Lower leg skin (tissue), 4 donors: ENCODE results near the gene FIGN. TPM values are rescaled to one million over a fixed set of nuclear protein-coding genes. Genes with fewer than 3 reads are reported as not detected.

Experiments
- DNase-seq, 2 donors: peaks; one replicate each; pipeline ENCODE4 v3.0.0-alpha.2; 2019; ENCODE audit warnings: low spot score in 2 of 2
- H3K4me3 ChIP-seq: fragments of 200-600 bp; sonication (generic); 2 replicates; pipeline ENCODE4 v1.5.1; 2017; ENCODE audit warnings: mild to moderate bottlenecking, low read depth; ENCODE audit not compliant: poor library complexity, severe bottlenecking
- CTCF ChIP-seq, 3 donors: fragments of 450-650 bp; IDR thresholded peaks; one replicate each; pipeline ENCODE4 v1.5.1; 2016; ENCODE audit warnings: antibody characterized with exemption in 3 of 3, mild to moderate bottlenecking in 3 of 3, moderate library complexity in 2 of 3
- POLR2A ChIP-seq, 2 donors: fragments of 450-650 bp; IDR thresholded peaks; one replicate each; pipeline ENCODE4 v1.6.1; 2016 to 2017; ENCODE audit warnings: antibody characterized with exemption in 2 of 2, mild to moderate bottlenecking in 1 of 2, moderate library complexity in 1 of 2
- WGBS, 2 donors: methylation state at CpG; one replicate each; pipeline ENCODE4 v1.1.5; 2018; 5-methylcytosine and 5-hydroxymethylcytosine counted together
- intact Hi-C: fragments of 100-400 bp; cut with DNase I; formaldehyde crosslinking; loops from one replicate; pipeline ENCODE4 v1.15.0; 2023; ENCODE audit warnings: low total_unique reads
- total RNA-seq, 4 donors: library from RNA; depleted of rRNA; stranded (reverse); fragments of >200 nt; gene quantifications; one replicate each; pipeline ENCODE4 v1.1.0, GENCODE V29; 2016

Gene FIGN
- total RNA-seq, 4 donors from 2014 or later: 0.88 to 1.8 (median 1.1) TPM

- TF ChIP-seq POLR2A (IDR thresholded peaks at IDR 0.05) (no peak), CTCF (IDR thresholded peaks at IDR 0.05) (no peak)
- DNase-seq: peak in 1 of 2 donors; percentile 52
- intact Hi-C loops: no loop called here
- H3K4me3 ChIP-seq: no peak overlapping the region
- WGBS, 2 donors: 47 to 65% methylated on average over 5 of the region's 5 CpGs
Observed at GRCh38 chr2:163681745-163682144, 54.1 kb downstream of the FIGN start.

- no peak for DNase-seq
- WGBS, 2 donors: 78 to 84% methylated on average over 2 of the region's 2 CpGs
- TF ChIP-seq CTCF (IDR thresholded peaks at IDR 0.05) (no peak), POLR2A (IDR thresholded peaks at IDR 0.05) (no peak)
- no peak overlapping the region for H3K4me3 ChIP-seq
- intact Hi-C loops: no loop called here
Observed at GRCh38 chr2:163675388-163675787, 60.4 kb downstream of the FIGN start.

GRCh38 chr2:163673522-163673921 lies 62.3 kb downstream of the FIGN start:
- TF ChIP-seq CTCF (IDR thresholded peaks at IDR 0.05): no peak
- TF ChIP-seq POLR2A (IDR thresholded peaks at IDR 0.05): no peak
- DNase-seq: no peak
- WGBS, 2 donors: 88 to 97% methylated on average over 2 of the region's 2 CpGs
- intact Hi-C loops: no loop called here
- H3K4me3 ChIP-seq: no peak overlapping the region

GRCh38 chr2:163670929-163671328 lies 64.9 kb downstream of the FIGN start:
- intact Hi-C loops: no loop called here
- no peak for DNase-seq
- TF ChIP-seq CTCF (IDR thresholded peaks at IDR 0.05): no peak
- no peak for TF ChIP-seq POLR2A (IDR thresholded peaks at IDR 0.05)
- WGBS, 2 donors: 76 to 81% methylated on average over 3 of the region's 3 CpGs
- no peak overlapping the region for H3K4me3 ChIP-seq

- intact Hi-C loops: no loop called here
- 27% methylated on average over 2 of the region's 2 CpGs for WGBS, 2 donors
- H3K4me3 ChIP-seq: no peak overlapping the region
- no peak for DNase-seq
- TF ChIP-seq CTCF (IDR thresholded peaks at IDR 0.05) (no peak), POLR2A (IDR thresholded peaks at IDR 0.05) (no peak)
Observed at GRCh38 chr2:163669506-163669905, 66.3 kb downstream of the FIGN start.
